ENCODE results near the gene STAB1.
"Not testable (repeated sequence)": the region's sequence is repeated elsewhere in the genome, so short reads cannot be mapped to it uniquely, and the experiment has no call there.

The STAB1 gene

DNA sequence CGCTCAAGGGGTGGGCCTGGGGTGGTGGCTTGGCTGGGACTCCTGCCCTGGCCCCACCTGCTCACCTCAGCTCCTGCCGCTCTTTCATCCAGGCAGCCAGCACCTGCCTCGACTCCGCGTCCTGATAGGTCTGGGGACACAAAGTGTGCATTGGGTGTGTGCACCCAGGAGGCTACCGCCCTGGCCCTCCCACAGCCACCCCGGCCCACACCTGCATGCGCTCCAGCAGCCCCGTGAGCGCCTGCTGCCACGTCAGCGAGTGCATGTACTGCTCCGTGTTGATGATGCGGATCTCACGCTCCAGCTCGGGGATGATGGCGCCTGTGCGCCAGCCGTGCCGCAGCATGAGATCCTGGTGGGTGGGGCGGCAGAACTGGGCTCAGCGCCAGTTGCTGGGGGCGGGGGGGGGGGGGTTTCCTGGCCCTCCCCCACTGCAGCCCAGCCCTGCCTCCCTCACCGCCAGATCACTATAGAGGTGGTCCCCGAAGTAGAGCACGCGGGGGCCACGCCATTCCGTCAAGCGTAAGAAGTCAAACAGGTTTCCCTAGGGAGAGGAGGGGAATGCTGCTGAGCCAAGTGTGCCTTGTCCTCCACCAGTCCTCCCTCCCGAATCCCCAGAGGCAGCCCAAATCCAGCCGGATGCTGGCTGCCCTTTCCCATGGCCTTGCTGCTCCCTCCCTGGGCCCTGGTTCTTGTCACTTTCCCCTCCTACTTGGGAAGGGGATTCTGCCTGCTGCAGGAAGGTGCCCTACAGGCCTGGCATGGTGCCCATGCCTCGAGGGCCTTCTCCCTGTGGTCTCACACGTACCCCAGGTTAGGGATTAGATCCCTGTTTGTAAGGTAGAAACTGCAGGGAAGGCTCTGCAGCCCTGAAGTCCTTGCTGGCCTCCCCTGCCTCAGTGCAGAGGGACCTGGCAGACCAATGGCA is 29.9 kb downstream of the STAB1 start:
- no peak for DNase-seq

DNA sequence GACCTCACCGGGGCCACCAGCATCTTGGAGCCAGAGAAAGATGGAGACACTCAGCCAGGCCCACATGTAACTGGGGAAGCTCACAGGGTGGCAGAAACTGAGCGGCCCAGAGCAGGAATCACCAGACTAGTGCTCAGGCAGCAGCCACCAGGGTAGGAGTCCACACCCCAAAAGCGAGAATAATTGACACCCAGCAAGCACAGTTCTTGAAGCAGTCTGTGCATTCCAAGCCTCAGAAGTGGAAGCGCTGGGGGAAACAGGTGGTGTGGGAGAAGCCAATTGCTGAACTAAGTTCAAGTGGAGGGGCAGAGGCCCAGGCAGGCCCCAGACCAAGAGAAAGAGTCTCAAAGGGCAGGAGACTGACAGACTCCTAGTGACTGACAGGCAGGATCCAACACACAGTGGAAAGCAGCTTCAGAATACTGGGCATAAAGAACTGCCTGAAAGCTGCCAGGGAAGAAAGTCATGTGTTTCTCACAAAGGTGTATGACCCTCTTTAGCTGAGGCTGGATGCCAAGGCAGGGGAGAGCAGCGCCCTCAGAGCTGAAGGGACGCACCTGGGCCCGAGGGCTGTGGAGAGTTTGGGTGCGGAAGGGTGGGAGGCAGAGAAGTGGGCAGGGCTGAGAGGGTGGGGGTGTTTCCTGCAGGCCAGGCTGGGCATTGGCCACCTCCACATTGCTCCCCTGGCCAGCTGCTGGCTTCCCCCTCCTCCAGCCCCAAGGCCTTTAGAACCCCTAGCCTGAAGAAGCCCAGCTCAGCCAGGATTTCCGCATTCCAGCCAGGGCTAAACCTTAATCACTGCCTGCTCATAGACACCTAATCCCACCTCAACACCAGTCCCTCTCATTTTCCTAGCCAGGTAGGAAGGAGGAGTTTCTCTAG is 30.8 kb downstream of the STAB1 start:
- DNase-seq, result no peak

DNA sequence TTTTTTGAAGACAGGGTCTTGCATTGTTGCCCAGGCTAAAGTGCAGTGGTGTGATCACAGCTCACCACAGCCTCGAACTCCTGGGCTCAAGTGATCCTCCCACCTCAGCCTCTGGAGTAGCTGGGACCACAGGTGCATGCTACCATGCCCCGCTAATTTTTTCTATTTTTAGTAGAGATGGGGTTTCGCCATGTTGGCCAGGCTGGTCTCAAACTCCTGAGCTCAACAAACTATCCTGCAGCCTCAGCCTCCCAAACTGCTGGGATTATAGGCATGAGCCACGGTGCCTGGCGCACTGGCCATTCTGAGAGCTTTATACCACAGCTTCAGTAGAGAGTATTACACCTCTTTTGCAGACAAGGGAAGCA is 31.5 kb downstream of the STAB1 start:
- DNase-seq, result not testable (repeated sequence)

DNA sequence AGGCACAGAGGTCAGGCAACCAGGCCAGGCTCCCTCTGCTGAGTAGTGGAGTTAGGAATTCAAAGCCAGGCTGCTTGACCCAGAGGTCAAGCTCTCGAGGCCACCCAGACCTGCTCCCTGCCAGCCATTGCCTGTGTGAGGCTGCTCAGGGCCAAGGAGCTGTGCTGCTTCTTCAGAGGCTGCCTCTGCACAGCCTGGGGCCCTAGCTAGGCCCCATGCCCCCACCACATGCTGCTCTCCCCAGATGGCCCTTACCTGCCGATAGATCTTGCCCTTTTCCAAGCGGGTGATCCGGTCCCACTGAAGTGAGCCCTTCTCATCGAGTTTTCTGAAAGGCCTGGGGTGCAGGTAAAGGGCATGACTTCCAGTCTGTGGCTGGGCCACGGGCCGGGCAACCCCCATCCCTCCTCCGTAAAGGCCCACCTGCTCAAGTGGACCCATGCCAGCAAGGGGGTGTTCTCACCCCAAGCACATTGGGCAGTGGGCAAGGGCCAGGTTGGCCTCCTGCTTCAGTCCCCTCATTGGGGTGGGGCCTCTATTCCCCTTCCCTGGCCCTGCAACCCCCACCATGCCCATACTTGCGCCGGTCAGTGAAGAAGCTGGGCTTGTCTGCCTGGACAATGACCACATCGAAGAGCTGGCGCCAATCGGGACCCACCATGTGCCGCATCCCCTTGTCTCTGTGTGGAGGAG is 32.0 kb downstream of the STAB1 start:
- no peak for DNase-seq

DNA sequence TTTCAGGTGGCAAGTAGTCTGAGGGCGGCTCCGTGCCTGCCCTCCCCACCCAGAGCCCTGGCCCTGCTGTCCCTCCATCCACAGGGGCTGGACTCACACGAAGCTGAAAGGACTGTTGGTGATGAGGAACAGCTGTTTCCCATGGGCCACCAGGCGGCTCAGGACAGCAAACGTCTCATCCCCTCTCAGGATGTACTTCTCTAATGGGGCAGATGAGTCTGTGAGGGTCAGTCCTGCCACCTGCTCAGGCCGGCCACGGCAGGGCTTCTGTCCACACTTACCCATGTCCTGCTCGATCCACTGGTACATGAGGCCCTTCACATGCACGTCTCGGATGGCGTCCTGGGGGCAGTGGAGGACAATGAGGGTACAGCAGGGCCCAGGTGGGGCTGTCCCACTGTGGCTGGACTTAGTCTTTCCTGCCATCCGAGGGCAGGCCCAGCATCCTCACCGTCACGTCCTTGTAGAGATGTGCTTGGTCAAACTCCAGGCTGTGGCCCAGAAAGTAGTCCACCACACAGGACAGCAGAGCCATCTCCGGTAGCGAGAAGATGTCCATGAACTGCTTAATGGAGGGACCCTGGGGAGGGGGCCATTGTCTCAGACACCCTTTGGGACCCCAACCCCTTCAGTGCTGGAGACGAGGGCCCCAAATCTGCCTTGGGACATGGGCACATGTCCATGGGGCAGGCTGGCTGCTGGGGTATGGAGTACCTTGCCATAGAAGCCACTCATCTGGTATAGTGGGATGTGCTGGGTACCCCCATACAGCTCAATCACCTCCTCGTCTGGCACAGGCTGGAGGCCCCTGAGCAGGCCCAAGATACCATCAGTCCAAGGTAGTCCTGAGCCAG is 32.8 kb downstream of the STAB1 start:
- no peak for DNase-seq

DNA sequence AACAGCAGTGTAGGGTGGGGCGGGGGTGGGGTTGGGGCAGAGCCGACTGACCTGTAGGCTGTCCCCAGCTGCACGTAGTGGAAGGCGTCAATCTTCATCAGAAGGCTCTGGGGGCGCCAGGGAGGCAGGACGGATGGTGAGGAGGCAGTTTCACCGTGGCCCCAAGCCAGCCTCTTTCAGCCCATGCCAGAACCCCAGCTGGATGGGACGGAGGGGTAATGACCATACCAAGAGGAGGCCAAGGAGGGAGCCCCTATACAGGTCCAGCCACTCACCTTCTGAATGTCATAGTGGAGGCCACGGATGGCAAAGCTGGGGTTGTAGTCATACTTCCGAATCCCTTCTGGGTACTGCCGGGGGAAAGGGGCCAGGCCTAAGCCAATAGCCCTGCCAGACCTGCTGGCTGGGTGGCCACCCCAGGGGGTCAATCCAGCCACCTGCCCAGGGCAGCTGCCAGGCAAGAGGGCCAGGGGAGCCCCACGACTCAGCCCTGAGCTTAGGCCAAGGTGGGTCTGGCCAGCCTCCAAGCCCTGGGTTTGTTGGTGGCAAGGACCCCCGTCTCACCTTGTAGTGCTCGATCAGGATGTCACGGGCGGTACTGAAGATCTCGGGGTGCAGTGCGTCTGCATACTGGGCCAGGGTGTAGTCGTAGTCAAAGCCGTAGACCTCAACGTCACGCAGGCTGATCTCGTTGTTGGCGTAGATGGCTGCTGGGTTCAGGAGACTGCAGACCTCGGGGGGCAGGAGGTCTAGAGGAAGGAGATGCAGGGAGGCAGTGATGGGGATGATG is 33.6 kb downstream of the STAB1 start:
- DNase-seq, result no peak

DNA sequence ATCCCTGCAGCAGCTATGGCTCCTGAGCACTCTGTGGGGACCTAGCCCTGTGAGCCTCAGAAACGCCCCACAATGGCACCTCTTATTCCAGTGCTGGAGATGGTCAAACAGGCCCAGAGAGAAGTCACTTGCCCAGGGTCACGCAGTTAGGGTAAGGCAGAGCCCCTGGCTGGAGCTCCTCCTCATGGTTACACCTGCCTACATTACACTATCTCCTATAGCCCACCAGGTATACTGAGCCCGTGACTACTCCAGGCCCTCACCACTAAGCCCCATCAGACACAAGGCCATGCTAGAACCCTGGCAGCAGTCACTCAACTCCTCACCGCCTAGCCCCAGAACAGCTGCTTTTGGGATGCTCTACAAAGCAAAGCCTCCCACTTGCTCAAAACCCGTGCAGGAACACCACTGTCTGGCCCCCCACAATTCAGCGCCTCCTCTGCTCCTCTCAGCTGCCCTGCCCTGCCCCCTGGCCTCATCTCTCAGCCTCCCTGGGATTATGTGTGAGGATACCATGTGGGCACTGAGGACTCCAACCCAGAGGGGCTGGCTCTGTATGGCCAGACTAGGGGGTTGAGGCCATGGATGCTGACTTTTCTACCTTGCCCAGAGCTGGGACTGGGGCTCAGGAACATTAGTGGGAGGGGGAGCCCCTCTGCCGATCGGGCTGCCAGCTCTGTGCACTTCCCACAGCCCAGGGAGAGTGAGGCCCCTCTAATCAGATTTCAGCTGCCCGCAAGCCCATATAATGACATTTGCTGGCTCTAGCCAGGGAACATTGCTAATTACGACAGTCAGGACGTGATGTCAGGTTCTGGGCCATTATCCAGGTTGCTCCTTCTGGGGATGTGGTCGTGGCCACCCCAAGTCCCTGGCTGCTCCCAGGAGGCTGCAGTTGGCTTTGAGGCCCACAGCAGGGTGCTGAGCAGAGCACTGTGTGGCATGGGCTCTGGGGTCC is 34.5 kb downstream of the STAB1 start:
- DNase-seq, result no peak

DNA sequence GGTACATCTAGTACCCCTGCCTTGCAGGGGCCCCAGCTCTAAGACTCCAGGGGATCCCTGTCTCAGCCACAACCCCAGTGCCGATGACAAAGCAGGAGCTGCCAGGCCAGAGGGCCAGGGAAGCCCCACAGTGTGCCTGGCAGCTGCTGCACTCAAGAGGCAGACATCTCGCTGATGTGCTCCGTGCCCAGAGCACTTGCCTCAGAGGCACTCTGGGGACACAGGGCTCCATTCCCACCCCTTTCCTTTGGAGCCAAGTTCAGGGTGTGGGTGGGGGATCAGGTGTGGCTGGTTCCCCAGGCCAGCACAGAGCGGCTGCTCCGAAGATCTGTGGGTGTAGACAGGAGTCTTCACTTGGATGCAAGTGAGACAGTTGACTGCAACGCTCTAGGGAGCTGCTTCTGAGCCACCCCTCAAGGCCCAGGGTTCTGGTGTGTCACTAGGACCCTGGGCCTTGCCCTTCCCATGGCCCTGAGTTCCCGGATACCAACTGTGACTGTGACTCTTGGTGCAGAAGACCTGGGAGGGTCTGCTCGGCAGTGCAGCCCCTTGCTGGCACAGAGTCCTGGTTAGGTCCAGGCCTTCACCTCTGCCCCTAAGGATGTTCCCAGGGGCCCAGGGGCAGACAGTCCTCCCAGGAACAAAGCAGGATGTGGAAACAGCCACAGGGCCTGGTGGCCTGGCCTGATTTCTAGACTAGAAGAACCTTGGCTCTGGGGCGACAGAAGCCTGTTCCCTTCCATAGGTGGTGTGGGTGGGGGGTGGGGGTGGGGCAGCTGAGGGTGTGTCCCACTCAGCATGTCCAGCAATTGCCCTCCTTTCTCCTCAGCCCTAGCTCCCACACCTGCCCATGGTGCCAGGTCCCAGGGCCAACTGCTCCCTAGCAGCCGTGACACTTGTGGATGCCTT is 36.0 kb downstream of the STAB1 start:
- no peak for DNase-seq

DNA sequence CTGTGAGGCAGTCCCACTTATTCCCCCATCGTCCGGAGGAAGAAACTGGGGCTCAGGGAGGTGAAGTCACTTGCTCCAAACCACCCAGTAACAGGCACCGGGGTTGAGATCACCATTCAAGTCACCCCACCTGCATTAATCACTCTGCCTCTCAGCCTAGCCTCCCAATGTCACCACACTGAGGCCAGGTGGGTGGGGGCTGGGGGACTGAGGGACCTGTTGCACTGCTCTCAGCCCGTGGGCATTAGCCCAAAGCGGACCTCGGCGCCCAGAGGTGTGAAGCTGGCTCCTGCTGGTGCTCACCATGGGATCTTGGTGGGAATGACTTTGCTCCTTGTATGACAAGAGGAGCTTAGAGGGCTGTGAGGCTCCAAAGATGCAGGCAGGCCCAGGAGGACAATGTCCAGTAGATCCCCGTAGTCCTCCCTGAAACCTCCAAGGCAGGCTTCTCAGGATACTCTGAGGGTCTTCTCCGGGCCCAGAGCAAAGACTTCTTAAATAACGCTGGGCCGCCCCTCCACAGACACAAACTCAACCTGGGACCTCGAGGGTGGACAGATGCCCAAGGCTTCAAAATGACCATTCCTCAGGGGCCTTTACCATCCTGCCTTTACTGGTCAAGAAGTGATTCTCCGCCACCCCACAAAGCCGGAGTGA is 36.9 kb downstream of the STAB1 start:
- DNase-seq, result no peak

DNA sequence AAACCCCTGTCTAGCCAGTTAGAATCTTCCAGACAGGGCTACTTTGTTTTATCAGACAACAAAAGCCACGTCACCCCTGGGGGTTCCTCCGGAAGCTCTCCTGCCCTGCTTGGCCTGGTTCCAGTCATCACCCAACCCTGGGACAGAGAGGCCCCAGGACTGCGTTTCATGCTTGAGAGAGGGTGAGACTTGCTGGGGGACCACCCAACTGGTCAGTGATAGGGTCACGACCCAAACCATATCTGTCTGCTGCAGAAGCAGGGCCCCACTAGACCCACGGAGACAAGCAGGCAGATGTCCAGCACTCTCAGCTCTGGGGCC is 37.3 kb downstream of the STAB1 start:
- DNase-seq, result no peak

DNA sequence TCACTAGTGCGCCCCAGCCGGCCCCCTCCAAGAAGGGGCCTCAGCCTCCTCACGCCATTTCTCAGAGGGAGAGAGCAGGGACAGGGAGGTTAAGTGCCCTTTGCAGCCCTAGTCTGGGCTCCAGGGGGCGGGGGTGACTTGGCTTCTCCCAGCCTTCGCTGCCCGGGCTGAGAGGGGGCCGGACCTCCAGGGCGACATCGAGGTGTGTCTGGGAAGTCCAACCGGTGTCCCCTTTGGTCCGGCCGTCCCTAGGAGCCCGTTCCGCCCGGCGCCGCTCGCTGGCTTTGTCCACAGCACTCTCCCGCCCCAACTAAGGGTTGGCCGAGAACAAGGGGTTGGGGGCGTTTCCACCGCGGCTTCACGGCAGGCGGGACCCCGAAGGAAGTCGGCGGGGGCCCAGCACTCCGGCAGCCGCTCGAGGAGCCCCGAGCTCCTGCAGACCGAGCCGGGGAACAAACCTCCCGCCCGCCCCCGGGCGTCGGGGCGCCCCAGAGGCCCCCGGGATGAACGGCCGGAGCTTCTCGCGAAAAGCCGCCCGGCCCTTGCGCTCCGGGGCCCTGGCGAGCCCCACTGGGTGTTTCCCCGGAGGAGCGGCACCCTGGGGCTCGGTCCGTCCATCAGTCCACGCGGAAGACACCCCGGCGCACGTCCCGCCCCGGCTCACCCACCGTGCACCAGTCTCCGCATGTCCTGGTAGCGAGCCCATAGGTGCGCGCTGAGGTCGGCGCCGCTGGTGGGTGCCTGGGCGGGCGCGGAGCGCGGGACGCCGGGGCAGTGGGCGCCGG is 37.9 kb downstream of the STAB1 start:
- DNase-seq, result peak; percentile 73

DNA sequence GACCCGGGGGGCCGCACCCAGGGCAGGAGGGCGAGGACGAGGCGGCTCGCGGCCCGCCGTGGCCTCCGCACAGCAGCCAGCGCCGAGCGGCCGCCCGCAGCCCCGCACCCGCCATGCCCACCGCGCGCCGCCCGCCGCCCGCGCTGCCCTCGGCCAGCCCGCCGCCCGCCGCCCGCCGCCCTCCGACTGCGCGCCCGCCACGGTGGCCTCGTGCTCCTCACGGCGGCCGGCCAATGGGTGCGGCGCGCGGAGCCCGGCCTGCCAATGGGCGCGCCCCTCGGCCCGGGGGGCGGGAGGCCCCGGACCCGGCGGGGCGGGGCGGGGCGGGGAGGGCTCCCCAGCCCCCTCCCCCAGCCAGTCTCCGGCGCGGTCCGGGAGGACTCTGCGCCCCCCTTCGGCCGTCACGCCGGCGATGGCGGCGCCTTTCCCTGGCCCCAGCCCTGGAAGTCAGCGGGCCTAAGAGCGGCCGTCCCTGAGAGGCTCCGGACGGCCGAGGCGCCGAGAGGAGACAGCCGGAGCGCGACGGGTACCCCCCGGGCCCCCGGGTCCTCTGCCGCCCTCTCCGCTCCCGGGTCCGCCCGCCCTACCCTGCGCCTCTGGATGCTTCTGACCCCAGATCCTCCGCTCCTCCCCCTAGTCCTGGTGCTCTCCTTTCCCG is 38.6 kb downstream of the STAB1 start, which contains the start of gene NT5DC2:
NT5DC2 (minus strand) TSS at position 235 of the 658 bp plus-strand sequence; CDS start at position 115, 120 bp downstream.
- peak; percentile 87 for DNase-seq

DNA sequence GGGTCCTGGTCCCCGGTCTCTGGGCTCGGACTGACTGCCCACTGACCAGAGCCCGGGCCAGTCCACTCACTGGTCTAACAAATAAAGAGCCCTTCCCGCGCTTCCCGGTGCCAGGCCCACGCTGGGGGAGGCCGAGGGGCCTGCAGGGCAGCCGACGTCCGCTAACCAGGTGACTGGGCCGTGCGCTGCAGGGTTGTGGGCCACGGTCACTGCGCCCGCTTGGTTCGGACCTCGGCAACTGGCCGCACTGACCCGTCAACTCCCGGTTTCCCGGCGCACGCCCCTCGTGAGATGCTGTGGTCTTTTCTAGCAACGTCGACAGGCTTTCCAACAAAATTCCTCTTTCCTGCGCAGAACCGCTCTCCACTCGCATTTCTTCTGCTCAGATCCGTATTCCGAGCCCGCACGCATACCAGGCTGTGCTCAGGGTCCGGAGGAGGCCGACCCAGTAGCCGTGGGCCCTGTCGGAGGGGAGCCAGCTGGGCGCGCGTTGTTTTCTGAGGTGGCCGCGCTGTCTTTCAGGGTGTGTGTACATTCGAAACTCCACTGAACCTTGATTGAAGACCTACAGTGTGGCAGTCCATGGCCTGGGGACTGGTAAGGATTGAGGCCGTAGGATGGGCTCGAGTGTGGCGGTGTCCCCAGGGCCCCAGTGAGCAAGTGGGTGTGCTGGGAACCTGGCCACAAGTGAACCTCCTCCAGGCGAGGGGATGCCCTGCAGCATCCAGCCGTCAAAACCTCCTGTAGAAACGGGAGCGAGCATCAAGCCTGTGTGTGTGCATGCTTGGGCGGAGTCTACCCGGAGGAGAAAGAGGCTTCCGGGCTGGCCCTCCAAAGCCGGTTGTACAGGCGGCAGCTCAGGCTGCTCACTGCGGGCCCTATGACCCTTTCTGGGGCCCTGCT is 39.4 kb downstream of the STAB1 start:
- DNase-seq, result peak; percentile 56

DNA sequence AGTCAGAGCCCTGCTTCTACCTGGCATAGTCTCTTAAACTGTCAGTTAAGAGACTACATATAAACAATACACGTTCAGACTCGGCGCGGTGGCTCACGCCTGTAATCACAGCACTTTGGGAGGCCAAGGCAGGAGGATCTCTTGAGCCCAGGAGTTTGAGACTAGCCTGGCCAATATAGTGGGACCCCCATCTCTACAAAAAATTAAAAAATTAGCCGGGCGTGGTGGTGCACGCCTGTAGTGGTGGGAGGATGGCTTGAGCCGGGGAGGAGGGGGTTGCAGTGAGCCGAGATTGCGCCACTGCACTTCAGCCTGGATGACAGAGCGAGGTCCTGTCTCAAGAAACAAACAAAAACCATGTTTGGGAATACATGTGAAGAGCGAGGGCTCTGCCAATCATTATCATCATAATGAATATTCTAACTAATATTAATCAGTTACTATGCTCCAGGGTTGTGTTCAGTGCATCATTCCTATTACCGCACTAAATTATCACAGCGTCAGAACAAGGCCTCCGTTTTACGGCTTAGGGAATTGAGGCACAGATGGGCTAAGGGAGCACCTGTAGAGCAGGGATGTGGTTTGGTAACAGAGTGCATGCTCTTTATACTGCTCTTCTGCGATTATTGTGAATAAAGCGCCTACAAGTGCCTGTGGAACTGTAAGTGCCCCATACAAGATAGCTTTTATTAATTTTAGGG is 40.4 kb downstream of the STAB1 start:
- peak; percentile 54 for DNase-seq

DNA sequence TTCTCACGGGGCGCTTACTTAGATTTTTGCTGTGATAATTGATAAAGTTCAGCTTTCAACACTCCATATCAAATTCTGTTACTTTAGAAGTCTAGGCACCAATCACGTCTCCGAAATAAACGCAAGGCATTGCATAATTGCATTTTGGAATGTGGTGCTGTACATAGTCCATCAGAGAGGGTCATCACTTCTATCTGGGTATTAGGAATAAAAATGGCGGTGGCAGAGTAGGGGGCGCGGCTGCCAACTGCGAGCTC is 40.9 kb downstream of the STAB1 start:
- DNase-seq, result no peak

Data from activated CD8-positive, alpha-beta memory T cell treated with anti-CD3 and anti-CD28 coated beads, Interleukin-2, amount 50 U/mL, for 48 hours (primary cell).